ENCODE measurements around the gene C17orf113.

DNA sequence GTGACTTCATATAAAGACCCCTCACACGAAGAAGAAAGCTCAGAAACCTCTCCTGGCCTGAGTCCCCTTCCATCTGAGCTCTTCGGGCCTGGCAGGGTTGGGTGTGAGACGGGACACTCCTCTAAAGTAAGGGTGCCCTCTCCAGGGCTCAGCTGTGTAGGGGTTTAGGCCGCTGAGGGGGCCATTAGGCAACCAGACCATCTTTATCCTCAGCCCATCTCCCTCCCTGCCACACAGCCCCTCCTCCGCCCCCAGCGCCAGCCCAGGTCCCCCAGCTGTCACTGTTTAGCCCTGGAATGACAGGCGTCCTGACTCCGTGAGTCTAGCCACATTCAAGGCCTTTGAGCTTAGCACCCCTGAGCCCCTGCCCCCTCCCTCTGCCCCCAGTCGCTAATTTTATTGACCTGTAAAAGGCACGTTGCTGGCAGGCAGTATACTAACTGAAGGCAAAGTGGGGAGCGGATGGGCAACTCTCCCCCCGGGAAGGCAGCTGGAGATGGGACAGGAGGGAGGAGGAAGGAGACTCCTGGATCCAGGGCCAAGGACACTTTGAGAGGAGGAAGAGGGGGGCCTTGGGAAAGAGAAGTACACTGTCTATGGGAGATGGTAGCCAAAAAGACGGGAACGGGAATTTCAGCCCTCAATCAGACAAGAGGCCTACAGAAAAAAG lies 48.5 kb upstream of the C17orf113 start:
- TF ChIP-seq, protein P1, sequence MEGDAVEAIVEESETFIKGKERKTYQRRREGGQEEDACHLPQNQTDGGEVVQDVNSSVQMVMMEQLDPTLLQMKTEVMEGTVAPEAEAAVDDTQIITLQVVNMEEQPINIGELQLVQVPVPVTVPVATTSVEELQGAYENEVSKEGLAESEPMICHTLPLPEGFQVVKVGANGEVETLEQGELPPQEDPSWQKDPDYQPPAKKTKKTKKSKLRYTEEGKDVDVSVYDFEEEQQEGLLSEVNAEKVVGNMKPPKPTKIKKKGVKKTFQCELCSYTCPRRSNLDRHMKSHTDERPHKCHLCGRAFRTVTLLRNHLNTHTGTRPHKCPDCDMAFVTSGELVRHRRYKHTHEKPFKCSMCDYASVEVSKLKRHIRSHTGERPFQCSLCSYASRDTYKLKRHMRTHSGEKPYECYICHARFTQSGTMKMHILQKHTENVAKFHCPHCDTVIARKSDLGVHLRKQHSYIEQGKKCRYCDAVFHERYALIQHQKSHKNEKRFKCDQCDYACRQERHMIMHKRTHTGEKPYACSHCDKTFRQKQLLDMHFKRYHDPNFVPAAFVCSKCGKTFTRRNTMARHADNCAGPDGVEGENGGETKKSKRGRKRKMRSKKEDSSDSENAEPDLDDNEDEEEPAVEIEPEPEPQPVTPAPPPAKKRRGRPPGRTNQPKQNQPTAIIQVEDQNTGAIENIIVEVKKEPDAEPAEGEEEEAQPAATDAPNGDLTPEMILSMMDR (IDR thresholded peaks at IDR 0.05; ENCODE audit: poor library complexity), result no peak
- no peak for TF ChIP-seq EZH2 (IDR thresholded peaks at IDR 0.05; ENCODE audit: borderline replicate concordance)
